Limb (tissue), 2 donors: ENCODE data around the gene TEX13B.

ENCODE experiments used
- DNase-seq, 2 donors: peaks; one replicate each; pipeline ENCODE4 v3.0.0-alpha.2; 2016; ENCODE audit errors: extremely low spot score in 2 of 2

Gene TEX13B

DNA sequence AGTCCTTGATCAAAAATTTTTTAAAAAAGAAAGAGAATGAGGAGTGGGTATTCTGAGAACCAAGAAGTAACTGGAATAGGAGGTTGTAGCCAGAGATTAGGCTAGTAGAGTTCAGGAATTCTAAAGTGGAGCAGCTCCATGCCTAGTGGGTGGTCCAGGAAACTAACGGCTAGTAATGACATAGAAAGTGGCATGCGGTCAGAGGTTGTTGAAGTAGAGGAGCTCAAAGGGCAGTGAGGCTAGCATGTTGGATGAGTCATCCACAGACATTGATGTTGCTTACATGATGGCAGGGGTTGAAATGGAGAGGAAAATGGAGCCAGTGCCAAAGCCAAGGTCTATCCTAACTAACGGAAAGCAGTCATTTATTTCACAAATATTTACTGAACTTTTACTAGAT lies 42.1 kb downstream of the TEX13B start:
- no peak for DNase-seq

DNA sequence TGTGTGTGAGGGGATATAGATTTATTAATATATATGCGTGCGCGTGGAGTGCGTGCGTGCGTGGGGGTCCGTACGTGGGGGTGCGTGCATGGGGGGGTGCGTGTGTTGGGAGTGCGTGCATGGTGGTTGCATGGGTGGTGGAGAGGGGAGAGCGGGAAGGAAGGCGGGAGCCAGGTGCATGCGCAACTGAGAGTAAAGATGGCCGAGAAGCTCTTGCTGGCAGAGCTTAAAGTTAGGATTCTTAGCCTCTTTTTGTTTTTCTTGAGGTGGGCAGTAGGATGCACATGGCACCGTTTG lies 45.8 kb downstream of the TEX13B start:
- DNase-seq, result peak in 1 of 2 donors; percentile 24

DNA sequence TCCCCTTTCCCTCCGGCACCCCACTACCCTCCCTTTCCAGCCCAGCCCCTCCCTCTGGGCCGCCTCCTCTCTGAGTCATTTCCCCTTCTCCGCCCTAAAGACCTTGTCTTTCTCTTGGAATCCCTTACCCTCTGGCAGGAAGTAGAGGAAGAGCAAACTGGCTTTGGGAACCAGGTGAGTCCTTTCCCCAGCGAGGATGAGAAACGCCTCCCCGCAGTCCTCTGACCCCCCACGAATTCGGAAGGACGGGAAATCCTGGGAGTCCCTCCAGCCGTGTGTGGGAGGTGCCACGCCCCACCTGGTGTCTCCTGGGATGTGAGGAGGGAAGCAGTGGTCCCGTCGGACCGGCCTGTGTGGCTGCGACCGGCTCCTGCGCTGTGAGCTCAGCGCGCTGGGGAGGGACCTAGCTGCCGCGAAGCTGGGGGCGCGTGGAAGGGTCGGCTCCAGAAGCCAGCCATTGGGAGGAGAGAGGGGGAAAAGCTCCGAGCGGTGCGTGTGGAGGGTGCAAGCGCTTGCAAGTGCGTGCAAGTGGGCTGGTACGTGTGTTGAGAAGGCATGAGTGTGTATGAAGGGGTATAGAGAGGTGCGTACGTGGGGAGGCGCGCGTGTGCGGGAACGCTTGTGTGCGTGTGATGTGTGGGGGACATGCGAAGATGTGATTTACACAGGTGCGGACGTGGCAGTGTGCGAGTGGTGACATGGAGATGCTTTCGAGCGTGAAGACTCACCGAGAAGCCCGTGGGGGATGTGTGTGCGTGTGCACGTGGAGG lies 46.3 kb downstream of the TEX13B start:
- peak in 1 of 2 donors; percentile 36 for DNase-seq

DNA sequence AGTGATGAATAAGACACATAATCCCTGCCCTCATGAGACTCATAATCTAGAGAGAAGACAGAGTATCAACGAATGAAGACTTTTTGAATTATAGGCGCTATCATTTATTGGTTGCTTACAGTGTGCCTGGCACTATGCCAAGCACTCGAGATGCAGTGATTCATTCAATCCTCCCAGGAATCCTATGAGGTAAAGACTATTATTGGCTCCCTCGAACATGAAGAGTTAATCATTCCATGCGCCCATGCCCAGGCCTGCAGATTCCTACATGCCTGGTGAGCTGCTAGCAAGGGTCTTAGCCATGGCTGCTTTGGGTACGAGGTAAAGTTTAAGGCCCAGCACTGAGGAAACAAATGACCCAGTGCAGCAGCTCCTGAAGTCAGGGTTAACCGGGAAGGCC lies 47.0 kb downstream of the TEX13B start:
- DNase-seq, result no peak

DNA sequence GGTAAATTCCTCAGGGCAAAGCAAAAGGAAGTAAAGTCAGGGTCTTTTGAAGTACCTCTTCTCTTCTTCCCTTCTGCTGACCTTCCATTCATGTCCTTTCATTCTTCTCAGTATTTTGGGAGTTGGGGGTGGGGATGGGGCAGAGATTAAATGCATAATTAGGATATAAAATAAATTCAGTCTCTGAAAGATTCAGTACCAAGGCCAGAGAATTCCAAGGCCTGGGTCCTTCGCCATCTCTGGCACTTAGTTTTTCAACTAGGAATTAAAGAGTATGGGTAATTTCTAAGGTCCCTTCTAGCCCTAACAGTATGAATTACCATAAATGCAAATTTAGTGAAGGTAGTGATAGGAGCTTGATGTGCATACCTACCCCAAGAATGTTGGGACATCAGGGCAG lies 47.9 kb downstream of the TEX13B start:
- DNase-seq, result no peak
